Nephron (organoid): Measurements from ENCODE around the gene RAPGEF1.

ENCODE experiments used
- H3K27ac Mint-ChIP-seq, 3 experiments: 2 replicates each; pipeline ENCODE4 v1.8.0; 2020; ENCODE audit warnings: mixed read lengths in 3 of 3, mild to moderate bottlenecking in 2 of 3, moderate library complexity in 1 of 3
- H3K27me3 Mint-ChIP-seq: 2 replicates; pipeline ENCODE4 v1.8.0; 2021; ENCODE audit warnings: low read depth, mild to moderate bottlenecking, moderate library complexity, mixed read lengths
- H3K36me3 Mint-ChIP-seq: 2 replicates; pipeline ENCODE4 v1.8.0; 2020; ENCODE audit warnings: low read depth, mixed read lengths
- H3K4me1 Mint-ChIP-seq: 2 replicates; pipeline ENCODE4 v1.8.0; 2020; ENCODE audit warnings: mixed read lengths
- H3K4me3 Mint-ChIP-seq, 3 experiments: 2 replicates each; pipeline ENCODE4 v1.8.0; 2020; ENCODE audit warnings: mild to moderate bottlenecking in 3 of 3, mixed read lengths in 3 of 3, moderate library complexity in 2 of 3
- H3K9me3 Mint-ChIP-seq: 2 replicates; pipeline ENCODE4 v1.8.0; 2020; ENCODE audit warnings: mixed read lengths
- TF ChIP-seq, protein P1 (sequence below), 3 experiments: fragments of 200-600 bp; sonication (generic); IDR thresholded peaks; one replicate each; pipeline ENCODE4 v1.5.0; 2021; ENCODE audit warnings: antibody characterized with exemption in 3 of 3; ENCODE audit not compliant: unreplicated experiment in 3 of 3

The RAPGEF1 gene

GRCh38 chr9:131641618-131642495 lies 98.0 kb downstream of the RAPGEF1 start:
- H3K4me3 Mint-ChIP-seq, result no peak overlapping the region
- TF ChIP-seq, protein P1, sequence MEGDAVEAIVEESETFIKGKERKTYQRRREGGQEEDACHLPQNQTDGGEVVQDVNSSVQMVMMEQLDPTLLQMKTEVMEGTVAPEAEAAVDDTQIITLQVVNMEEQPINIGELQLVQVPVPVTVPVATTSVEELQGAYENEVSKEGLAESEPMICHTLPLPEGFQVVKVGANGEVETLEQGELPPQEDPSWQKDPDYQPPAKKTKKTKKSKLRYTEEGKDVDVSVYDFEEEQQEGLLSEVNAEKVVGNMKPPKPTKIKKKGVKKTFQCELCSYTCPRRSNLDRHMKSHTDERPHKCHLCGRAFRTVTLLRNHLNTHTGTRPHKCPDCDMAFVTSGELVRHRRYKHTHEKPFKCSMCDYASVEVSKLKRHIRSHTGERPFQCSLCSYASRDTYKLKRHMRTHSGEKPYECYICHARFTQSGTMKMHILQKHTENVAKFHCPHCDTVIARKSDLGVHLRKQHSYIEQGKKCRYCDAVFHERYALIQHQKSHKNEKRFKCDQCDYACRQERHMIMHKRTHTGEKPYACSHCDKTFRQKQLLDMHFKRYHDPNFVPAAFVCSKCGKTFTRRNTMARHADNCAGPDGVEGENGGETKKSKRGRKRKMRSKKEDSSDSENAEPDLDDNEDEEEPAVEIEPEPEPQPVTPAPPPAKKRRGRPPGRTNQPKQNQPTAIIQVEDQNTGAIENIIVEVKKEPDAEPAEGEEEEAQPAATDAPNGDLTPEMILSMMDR (IDR thresholded peaks at IDR 0.05; ENCODE audit: unreplicated experiment in 3 of 3), result no peak

GRCh38 chr9:131640438-131641137 lies 99.3 kb downstream of the RAPGEF1 start:
- Mint-ChIP-seq H3K9me3 (no peaks in the 10 kb centered on the region), H3K27ac (no peak overlapping the region), H3K36me3 (peaks cover 21% of the 10 kb centered on the region), H3K27me3 (no peaks in the 10 kb centered on the region), H3K4me1 (peaks cover 37% of the 10 kb centered on the region), H3K4me3 (no peak overlapping the region)
- TF ChIP-seq, protein P1 (IDR thresholded peaks at IDR 0.05; ENCODE audit: unreplicated experiment in 3 of 3), result no peak

More at GRCh38 chr9:131641618-131642495, 98.0 kb downstream of the RAPGEF1 start:
- peaks cover 43% of the 10 kb centered on the region for H3K4me1 Mint-ChIP-seq
- peaks cover 15% of the 10 kb centered on the region for H3K36me3 Mint-ChIP-seq
- H3K9me3 Mint-ChIP-seq, result no peaks in the 10 kb centered on the region
- H3K27ac Mint-ChIP-seq, result peak overlapping the region; percentile 0 to 41 (median 38)
- H3K27me3 Mint-ChIP-seq, result no peaks in the 10 kb centered on the region

DNA sequence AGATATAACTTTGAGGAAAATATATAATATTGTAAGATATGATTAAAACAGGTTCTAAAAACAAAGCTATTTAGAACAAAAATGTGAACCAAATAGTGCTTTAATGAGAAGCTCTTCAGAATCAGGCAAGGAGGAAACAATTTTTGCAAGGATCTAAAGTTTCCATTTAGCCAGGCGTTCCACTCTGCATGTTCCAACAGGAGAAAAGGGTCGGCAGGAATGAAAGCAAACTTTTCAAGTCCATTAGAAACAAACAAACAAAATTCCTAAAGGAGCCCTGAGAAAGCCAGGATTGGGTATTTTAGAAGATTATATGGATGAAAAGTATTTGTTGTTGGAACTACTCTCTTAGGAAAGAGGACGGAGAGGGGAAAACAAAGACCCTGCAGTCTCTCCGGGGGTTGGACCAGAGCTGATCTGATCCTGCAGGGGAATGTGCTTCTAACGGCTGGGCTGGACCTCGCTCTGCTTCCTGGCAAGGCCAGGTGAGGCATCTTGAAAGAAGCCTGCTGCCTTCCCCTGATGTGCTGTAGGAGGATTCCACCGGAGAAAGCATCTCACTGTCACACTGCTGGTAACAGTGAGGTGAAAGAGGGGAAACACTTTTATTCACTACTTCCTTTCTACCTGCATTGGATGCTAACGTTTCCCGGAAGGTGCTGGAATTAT lies 100.0 kb downstream of the RAPGEF1 start:
- no peak overlapping the region for H3K27ac Mint-ChIP-seq
- H3K36me3 Mint-ChIP-seq, result peaks cover 21% of the 10 kb centered on the region
- no peak overlapping the region for H3K4me3 Mint-ChIP-seq
- H3K4me1 Mint-ChIP-seq, result peaks cover 31% of the 10 kb centered on the region
- no peaks in the 10 kb centered on the region for H3K9me3 Mint-ChIP-seq
- TF ChIP-seq, protein P1 (IDR thresholded peaks at IDR 0.05; ENCODE audit: unreplicated experiment in 3 of 3), result no peak
- no peaks in the 10 kb centered on the region for H3K27me3 Mint-ChIP-seq

GRCh38 chr9:131636593-131636992 lies 103.3 kb downstream of the RAPGEF1 start:
- Mint-ChIP-seq H3K4me3 (no peak overlapping the region), H3K27me3 (no peaks in the 10 kb centered on the region), H3K36me3 (peaks cover 27% of the 10 kb centered on the region), H3K9me3 (no peaks in the 10 kb centered on the region), H3K4me1 (peaks cover 31% of the 10 kb centered on the region), H3K27ac (no peak overlapping the region)
- TF ChIP-seq, protein P1 (IDR thresholded peaks at IDR 0.05; ENCODE audit: unreplicated experiment in 3 of 3), result no peak

DNA sequence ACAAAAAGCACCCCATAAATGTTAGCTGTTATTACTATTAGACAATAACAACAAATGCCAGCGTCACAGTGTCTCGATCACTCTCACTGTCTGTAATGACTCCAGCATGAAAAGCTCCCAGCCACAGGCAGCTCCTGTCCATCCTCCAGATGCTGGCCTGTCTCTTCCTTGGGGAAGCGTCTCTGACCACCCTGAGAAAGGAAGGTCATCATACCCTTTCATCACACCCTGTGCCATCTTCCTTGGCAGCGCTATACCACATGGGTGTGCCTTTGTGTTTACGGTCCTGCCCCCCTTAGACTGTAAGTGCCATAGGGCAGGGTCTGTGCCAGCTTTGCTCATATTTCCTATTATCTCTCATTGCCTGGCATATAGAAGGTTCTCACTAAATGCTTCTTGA lies 104.0 kb downstream of the RAPGEF1 start:
- Mint-ChIP-seq H3K36me3 (peaks cover 33% of the 10 kb centered on the region), H3K27me3 (no peaks in the 10 kb centered on the region), H3K4me3 (no peak overlapping the region), H3K4me1 (peaks cover 33% of the 10 kb centered on the region), H3K27ac (no peak overlapping the region), H3K9me3 (no peaks in the 10 kb centered on the region)
- TF ChIP-seq, protein P1 (IDR thresholded peaks at IDR 0.05; ENCODE audit: unreplicated experiment in 3 of 3), result no peak
